Naive B cell (primary cell): Measurements from ENCODE around the gene ADAM22. TPM values are rescaled to one million over a fixed set of nuclear protein-coding genes. Genes with fewer than 3 reads are reported as not detected.

Experiments used
- ATAC-seq, 2 donors: fragments of 150-1000 bp; cut with Tn5 transposase; 2 replicates each; pipeline ENCODE4 v1.10.0; 2021; ENCODE audit warnings: low read depth in 2 of 2, mild to moderate bottlenecking in 2 of 2, moderate library complexity in 2 of 2
- DNase-seq: peaks from one replicate; pipeline ENCODE4 v3.0.0; 2022
- H3K27ac Mint-ChIP-seq, 6 donors: one replicate each; pipeline ENCODE4 v1.8.0; 2020 to 2022; ENCODE audit warnings: mild to moderate bottlenecking in 6 of 6, mixed read lengths in 6 of 6, moderate library complexity in 5 of 6, inconsistent platforms in 2 of 6
- H3K27me3 Mint-ChIP-seq, 3 donors: one replicate each; pipeline ENCODE4 v1.8.0; 2021 to 2022; ENCODE audit warnings: mixed read lengths in 3 of 3, mild to moderate bottlenecking in 1 of 3
- H3K36me3 Mint-ChIP-seq, 2 donors: one replicate each; pipeline ENCODE4 v1.8.0; 2020 to 2022; ENCODE audit warnings: mixed read lengths in 2 of 2, inconsistent platforms in 1 of 2, mild to moderate bottlenecking in 1 of 2
- H3K4me1 Mint-ChIP-seq, 3 donors: one replicate each; pipeline ENCODE4 v1.8.0; 2020 to 2022; ENCODE audit warnings: mixed read lengths in 3 of 3, inconsistent platforms in 1 of 3, mild to moderate bottlenecking in 1 of 3, moderate library complexity in 1 of 3
- H3K4me3 Mint-ChIP-seq, 8 donors: one replicate each; pipeline ENCODE4 v1.8.0; 2020 to 2022; ENCODE audit warnings: mild to moderate bottlenecking in 8 of 8, mixed read lengths in 8 of 8, moderate library complexity in 8 of 8, inconsistent platforms in 2 of 8
- H3K9me3 Mint-ChIP-seq, 7 donors: one replicate each; pipeline ENCODE4 v1.8.0; 2020 to 2022; ENCODE audit warnings: mixed read lengths in 7 of 7, mild to moderate bottlenecking in 5 of 7, inconsistent platforms in 2 of 7, moderate library complexity in 1 of 7
- polyA plus RNA-seq, 6 donors: library from polyadenylated mRNA; unstranded; fragments of 300-500 nt; fragmentation: Illumina TruSeq; gene quantifications; one replicate each; pipeline ENCODE4 v1.2.3, GENCODE V29; 2021; ENCODE audit warnings: low read depth in 6 of 6

Gene ADAM22
- polyA plus RNA-seq, 6 donors from 2014 or later, result 0.05 to 1.6 (median 0.29) TPM; not detected in 1

GRCh38 chr7:87984088-87984487 lies 50.0 kb downstream of the ADAM22 start:
- Mint-ChIP-seq H3K36me3 (no peaks in the 10 kb centered on the region), H3K4me3 (no peak overlapping the region), H3K9me3 (no peaks in the 10 kb centered on the region), H3K27me3 (no peaks in the 10 kb centered on the region), H3K4me1 (no peaks in the 10 kb centered on the region), H3K27ac (no peak overlapping the region)
- no peak for ATAC-seq
- no peak for DNase-seq

GRCh38 chr7:87993269-87993668 lies 59.2 kb downstream of the ADAM22 start:
- H3K36me3 Mint-ChIP-seq, result no peaks in the 10 kb centered on the region
- peaks cover 0 to 3% (median 0%) of the 10 kb centered on the region in 7 donors for H3K9me3 Mint-ChIP-seq
- no peak for ATAC-seq
- no peak overlapping the region for H3K27ac Mint-ChIP-seq
- no peaks in the 10 kb centered on the region for H3K4me1 Mint-ChIP-seq
- no peak overlapping the region for H3K4me3 Mint-ChIP-seq
- H3K27me3 Mint-ChIP-seq, result no peaks in the 10 kb centered on the region
- DNase-seq, result no peak

GRCh38 chr7:87999261-87999660 lies 65.2 kb downstream of the ADAM22 start:
- Mint-ChIP-seq H3K9me3 (peaks cover 0 to 3% (median 0%) of the 10 kb centered on the region in 7 donors), H3K4me1 (no peaks in the 10 kb centered on the region), H3K27me3 (no peaks in the 10 kb centered on the region), H3K4me3 (no peak overlapping the region), H3K36me3 (no peaks in the 10 kb centered on the region), H3K27ac (no peak overlapping the region)
- no peak for DNase-seq
- ATAC-seq, result no peak

- H3K9me3 Mint-ChIP-seq, result peaks cover 0 to 3% (median 0%) of the 10 kb centered on the region in 7 donors
- H3K4me1 Mint-ChIP-seq, result no peaks in the 10 kb centered on the region
These were observed 67.9 kb downstream of the ADAM22 start for GRCh38 chr7:88001744-88002530.

GRCh38 chr7:88002617-88003016 lies 68.6 kb downstream of the ADAM22 start:
- Mint-ChIP-seq H3K4me1 (no peaks in the 10 kb centered on the region), H3K9me3 (peaks cover 0 to 5% (median 0%) of the 10 kb centered on the region in 7 donors), H3K36me3 (peaks cover 0 to 4% of the 10 kb centered on the region in 2 donors), H3K27ac (no peak overlapping the region), H3K27me3 (peaks cover 0 to 4% (median 0%) of the 10 kb centered on the region in 3 donors), H3K4me3 (no peak overlapping the region)
- ATAC-seq (no peak), DNase-seq (no peak)

More at GRCh38 chr7:88001744-88002530, 67.9 kb downstream of the ADAM22 start:
- ATAC-seq (no peak), DNase-seq (no peak)
- Mint-ChIP-seq H3K27me3 (peaks cover 0 to 4% (median 0%) of the 10 kb centered on the region in 3 donors), H3K4me3 (no peak overlapping the region), H3K36me3 (peaks cover 0 to 4% of the 10 kb centered on the region in 2 donors), H3K27ac (no peak overlapping the region)

GRCh38 chr7:88003581-88003980 lies 69.5 kb downstream of the ADAM22 start:
- no peak overlapping the region for H3K27ac Mint-ChIP-seq
- ATAC-seq (no peak), DNase-seq (no peak)
- no peak overlapping the region for H3K4me3 Mint-ChIP-seq
- peaks cover 0 to 4% (median 0%) of the 10 kb centered on the region in 3 donors for H3K27me3 Mint-ChIP-seq
- H3K9me3 Mint-ChIP-seq, result peaks cover 0 to 6% (median 0%) of the 10 kb centered on the region in 7 donors
- peaks cover 0 to 4% of the 10 kb centered on the region in 2 donors for H3K36me3 Mint-ChIP-seq
- no peaks in the 10 kb centered on the region for H3K4me1 Mint-ChIP-seq

- H3K4me3 Mint-ChIP-seq, result no peak overlapping the region
- peaks cover 0 to 4% (median 0%) of the 10 kb centered on the region in 3 donors for H3K27me3 Mint-ChIP-seq
These were observed 71.1 kb downstream of the ADAM22 start for GRCh38 chr7:88005191-88005590.

GRCh38 chr7:88009651-88010050 lies 75.6 kb downstream of the ADAM22 start:
- ATAC-seq, result no peak
- Mint-ChIP-seq H3K4me3 (no peak overlapping the region), H3K9me3 (peaks cover 0 to 6% (median 0%) of the 10 kb centered on the region in 7 donors), H3K36me3 (peaks cover 0 to 4% of the 10 kb centered on the region in 2 donors), H3K27ac (no peak overlapping the region), H3K4me1 (no peaks in the 10 kb centered on the region), H3K27me3 (peaks cover 0 to 4% (median 0%) of the 10 kb centered on the region in 3 donors)
- no peak for DNase-seq

More at GRCh38 chr7:88005191-88005590, 71.1 kb downstream of the ADAM22 start:
- no peak for ATAC-seq
- Mint-ChIP-seq H3K27ac (peak overlapping the region in 1 of 6 donors; percentile 34), H3K4me1 (no peaks in the 10 kb centered on the region), H3K36me3 (peaks cover 0 to 4% of the 10 kb centered on the region in 2 donors), H3K9me3 (peaks cover 0 to 6% (median 0%) of the 10 kb centered on the region in 7 donors)
- no peak for DNase-seq

GRCh38 chr7:88012086-88012485 lies 78.0 kb downstream of the ADAM22 start:
- Mint-ChIP-seq H3K27me3 (no peaks in the 10 kb centered on the region), H3K27ac (peak overlapping the region in 1 of 6 donors; percentile 27), H3K36me3 (no peaks in the 10 kb centered on the region), H3K4me1 (no peaks in the 10 kb centered on the region), H3K4me3 (no peak overlapping the region), H3K9me3 (peaks cover 0 to 6% (median 0%) of the 10 kb centered on the region in 7 donors)
- DNase-seq (no peak), ATAC-seq (no peak)

GRCh38 chr7:88013981-88014380 lies 79.9 kb downstream of the ADAM22 start:
- Mint-ChIP-seq H3K4me3 (no peak overlapping the region), H3K36me3 (no peaks in the 10 kb centered on the region), H3K27me3 (no peaks in the 10 kb centered on the region), H3K9me3 (no peaks in the 10 kb centered on the region), H3K4me1 (no peaks in the 10 kb centered on the region), H3K27ac (peak overlapping the region in 1 of 6 donors; percentile 56)
- DNase-seq, result no peak
- ATAC-seq, result no peak

GRCh38 chr7:88014581-88014980 lies 80.5 kb downstream of the ADAM22 start:
- no peaks in the 10 kb centered on the region for H3K9me3 Mint-ChIP-seq
- H3K36me3 Mint-ChIP-seq, result no peaks in the 10 kb centered on the region
- ATAC-seq (no peak), DNase-seq (no peak)
- no peaks in the 10 kb centered on the region for H3K27me3 Mint-ChIP-seq
- no peak overlapping the region for H3K4me3 Mint-ChIP-seq
- no peak overlapping the region for H3K27ac Mint-ChIP-seq
- no peaks in the 10 kb centered on the region for H3K4me1 Mint-ChIP-seq

- H3K36me3 Mint-ChIP-seq, result no peaks in the 10 kb centered on the region
- ATAC-seq (no peak), DNase-seq (no peak)
- no peak overlapping the region for H3K27ac Mint-ChIP-seq
- no peaks in the 10 kb centered on the region for H3K27me3 Mint-ChIP-seq
- no peak overlapping the region for H3K4me3 Mint-ChIP-seq
- no peaks in the 10 kb centered on the region for H3K9me3 Mint-ChIP-seq
- no peaks in the 10 kb centered on the region for H3K4me1 Mint-ChIP-seq
These were observed 81.3 kb downstream of the ADAM22 start for GRCh38 chr7:88015309-88015708.

- no peak for DNase-seq
- ATAC-seq, result no peak
- Mint-ChIP-seq H3K9me3 (no peaks in the 10 kb centered on the region), H3K27me3 (no peaks in the 10 kb centered on the region), H3K4me1 (no peaks in the 10 kb centered on the region), H3K36me3 (no peaks in the 10 kb centered on the region), H3K27ac (no peak overlapping the region), H3K4me3 (no peak overlapping the region)
These were observed 84.5 kb downstream of the ADAM22 start for GRCh38 chr7:88018501-88018900.

GRCh38 chr7:88020953-88021665 lies 87.1 kb downstream of the ADAM22 start:
- H3K27ac Mint-ChIP-seq, result no peak overlapping the region
- no peak for DNase-seq
- no peak overlapping the region for H3K4me3 Mint-ChIP-seq
- no peaks in the 10 kb centered on the region for H3K27me3 Mint-ChIP-seq
- H3K36me3 Mint-ChIP-seq, result no peaks in the 10 kb centered on the region
- H3K4me1 Mint-ChIP-seq, result no peaks in the 10 kb centered on the region
- peaks cover 0 to 12% (median 4%) of the 10 kb centered on the region in 7 donors for H3K9me3 Mint-ChIP-seq
- ATAC-seq, result no peak
